Measurements from ENCODE around the gene ERICH4.

ERICH4 gene

DNA sequence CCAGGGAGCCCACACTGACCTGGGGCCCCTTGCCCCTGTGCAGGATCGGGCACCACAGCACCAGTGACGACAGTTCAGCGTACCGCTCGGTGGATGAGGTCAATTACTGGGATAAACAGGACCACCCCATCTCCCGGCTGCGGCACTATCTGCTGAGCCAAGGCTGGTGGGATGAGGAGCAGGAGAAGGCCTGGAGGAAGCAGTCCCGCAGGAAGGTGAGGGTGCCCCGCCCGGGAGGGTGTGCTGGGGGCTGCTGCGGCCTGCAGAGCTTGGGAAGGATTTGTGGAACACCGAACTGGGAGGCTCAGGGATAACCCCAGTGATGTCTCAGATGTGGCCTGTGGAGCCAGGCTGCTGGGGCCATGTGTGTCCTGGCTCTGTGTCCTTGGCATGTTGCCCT is 20.0 kb upstream of the ERICH4 start:
- no peak overlapping the region for H3K4me2 ChIP-seq (ENCODE audit: insufficient read depth, low read length, poor library complexity, severe bottlenecking)
- no peak for DNase-seq (ENCODE audit: low spot score)
- no CpG with 5 or more reads among the region's 12 CpGs for WGBS, 2 donors (ENCODE audit: extremely low coverage in 2 of 2, insufficient read length in 2 of 2, insufficient replicate concordance in 1 of 2)

DNA sequence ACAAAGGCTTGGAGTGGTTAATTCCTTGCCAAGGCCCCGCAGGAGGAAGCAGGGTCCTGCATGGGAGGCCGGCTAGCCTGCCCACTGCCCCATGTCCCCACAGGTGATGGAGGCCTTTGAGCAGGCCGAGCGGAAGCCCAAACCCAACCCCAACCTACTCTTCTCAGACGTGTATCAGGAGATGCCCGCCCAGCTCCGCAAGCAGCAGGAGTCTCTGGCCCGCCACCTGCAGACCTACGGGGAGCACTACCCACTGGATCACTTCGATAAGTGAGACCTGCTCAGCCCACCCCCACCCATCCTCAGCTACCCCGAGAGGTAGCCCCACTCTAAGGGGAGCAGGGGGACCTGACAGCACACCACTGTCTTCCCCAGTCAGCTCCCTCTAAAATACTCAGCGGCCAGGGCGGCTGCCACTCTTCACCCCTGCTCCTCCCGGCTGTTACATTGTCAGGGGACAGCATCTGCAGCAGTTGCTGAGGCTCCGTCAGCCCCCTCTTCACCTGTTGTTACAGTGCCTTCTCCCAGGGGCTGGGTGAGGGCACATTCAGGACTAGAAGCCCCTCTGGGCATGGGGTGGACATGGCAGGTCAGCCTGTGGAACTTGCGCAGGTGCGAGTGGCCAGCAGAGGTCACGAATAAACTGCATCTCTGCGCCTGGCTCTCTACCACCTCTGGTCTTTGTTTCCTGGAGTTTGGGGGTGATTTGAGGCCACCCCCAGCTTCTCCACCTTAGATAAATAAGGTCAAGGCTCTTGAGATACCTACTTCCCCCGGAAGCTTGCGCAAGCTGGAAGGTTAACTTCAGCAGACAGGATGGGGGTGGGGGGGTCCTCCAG is 18.4 kb upstream of the ERICH4 start:
- DNase-seq (ENCODE audit: low spot score) = no peak

More for the DNA sequence above, 20.0 kb upstream of the ERICH4 start:
- no peak overlapping the region for H2BK120ac ChIP-seq (ENCODE audit: low read depth, low read length)
- no peaks in the 10 kb centered on the region for H3K27me3 ChIP-seq (ENCODE audit: control insufficient read depth in 3 of 3, insufficient read depth in 3 of 3, low read depth in 1 of 3, low read length in 3 of 3)
- H3K4me1 ChIP-seq (ENCODE audit: control insufficient read depth in 2 of 2, insufficient read depth in 1 of 2, low read depth in 1 of 2, low read length in 2 of 2) = peaks cover 8 to 13% of the 10 kb centered on the region in 2 donors
- H3K36me3 ChIP-seq (replicated peaks in 1 of 2; ENCODE audit: control insufficient read depth in 2 of 2, insufficient read depth in 2 of 2, low read length in 2 of 2) = peaks cover 29 to 55% of the 10 kb centered on the region in 2 donors
- H2BK12ac ChIP-seq (ENCODE audit: low read length) = no peak overlapping the region
- H4K8ac ChIP-seq (ENCODE audit: low read depth, low read length) = no peak overlapping the region
- H3K9me3 ChIP-seq (replicated peaks in 1 of 2; ENCODE audit: control insufficient read depth in 2 of 2, insufficient read depth in 1 of 2, low read depth in 1 of 2, low read length in 2 of 2) = peaks cover 0 to 2% of the 10 kb centered on the region in 2 donors
- no peak overlapping the region for H2AK5ac ChIP-seq (ENCODE audit: low read depth, low read length)
- no peak overlapping the region for H3K18ac ChIP-seq (ENCODE audit: low read length)
- H3K23ac ChIP-seq (ENCODE audit: low read depth, low read length, poor library complexity) = peak overlapping the region; percentile 17
- H3K27ac ChIP-seq (replicated peaks; ENCODE audit: low read length) = no peak overlapping the region
- no peak overlapping the region for H3K4me3 ChIP-seq (ENCODE audit: low read length in 2 of 2)
- H3K9ac ChIP-seq (ENCODE audit: low read depth, low read length, poor library complexity) = no peak overlapping the region
- H3K79me1 ChIP-seq (ENCODE audit: low read depth, low read length) = peaks cover 5% of the 10 kb centered on the region
- no peak overlapping the region for H3K4ac ChIP-seq (ENCODE audit: low read length)
- H2BK15ac ChIP-seq (ENCODE audit: low read length) = no peak overlapping the region
- no peak overlapping the region for H2AFZ ChIP-seq (ENCODE audit: low read length)
- H3K14ac ChIP-seq (ENCODE audit: low read length) = no peak overlapping the region
- no peak overlapping the region for H4K91ac ChIP-seq (ENCODE audit: low read depth, low read length, poor library complexity)
- H2BK5ac ChIP-seq (ENCODE audit: low read length) = no peak overlapping the region

DNA sequence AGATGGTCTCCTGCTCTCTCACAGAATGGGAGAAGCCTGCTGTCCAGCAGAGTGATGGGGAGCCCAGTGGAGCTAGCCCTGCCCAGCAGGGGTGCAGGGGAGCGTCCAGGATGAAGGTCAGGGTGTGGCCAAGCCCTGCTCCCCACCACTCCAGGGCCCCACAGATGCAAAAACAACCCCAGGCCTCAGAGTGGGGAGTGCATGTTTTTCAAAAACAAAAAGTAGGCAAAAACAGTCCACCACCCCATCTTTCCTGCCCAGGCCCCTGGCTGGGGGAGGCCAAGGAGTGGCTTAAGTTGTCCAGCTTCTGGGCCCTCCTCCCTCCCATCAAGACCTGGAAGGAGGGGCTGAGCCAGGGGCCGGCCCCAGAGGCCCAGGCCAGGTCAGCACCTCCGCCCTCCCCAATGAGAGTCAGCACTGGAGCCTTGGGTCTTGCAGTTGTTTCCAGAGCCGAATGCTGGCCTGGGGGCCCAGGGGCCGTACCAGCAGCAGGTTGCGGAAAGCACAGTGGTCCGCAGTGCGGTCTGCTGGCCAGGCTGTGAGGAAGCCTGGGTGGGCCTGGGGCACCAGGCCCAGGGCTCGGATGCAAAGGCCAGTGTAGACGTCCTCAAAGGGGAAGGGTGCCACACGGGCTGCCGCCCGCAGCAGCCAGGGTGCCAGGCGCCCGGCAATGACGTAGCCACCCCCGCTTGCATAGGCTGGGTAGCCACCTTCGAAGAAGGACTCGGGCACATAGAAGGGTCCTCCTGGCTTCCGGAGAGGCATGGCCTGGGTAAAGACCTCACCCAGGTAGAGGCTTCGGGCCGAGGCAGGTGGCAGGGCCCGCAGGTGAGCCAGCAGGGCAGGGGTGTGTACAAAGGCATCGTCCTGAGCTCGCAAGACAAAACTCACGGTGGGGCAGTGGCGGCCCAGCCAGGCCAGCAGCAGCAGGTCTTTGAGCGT is 17.5 kb upstream of the ERICH4 start:
- no peak overlapping the region for H2BK5ac ChIP-seq (ENCODE audit: low read length)
- peak overlapping the region; percentile 93 for H3K23ac ChIP-seq (ENCODE audit: low read depth, low read length, poor library complexity)
- DNase-seq (ENCODE audit: low spot score) = no peak
- peaks cover 13 to 19% of the 10 kb centered on the region in 2 donors for H3K4me1 ChIP-seq (ENCODE audit: control insufficient read depth in 2 of 2, insufficient read depth in 1 of 2, low read depth in 1 of 2, low read length in 2 of 2)
- peaks cover 20 to 40% of the 10 kb centered on the region in 2 donors for H3K36me3 ChIP-seq (replicated peaks in 1 of 2; ENCODE audit: control insufficient read depth in 2 of 2, insufficient read depth in 2 of 2, low read length in 2 of 2)
- H2AFZ ChIP-seq (ENCODE audit: low read length) = no peak overlapping the region
- no CpG with 5 or more reads among the region's 28 CpGs for WGBS, 2 donors (ENCODE audit: extremely low coverage in 2 of 2, insufficient read length in 2 of 2, insufficient replicate concordance in 1 of 2)
- H4K8ac ChIP-seq (ENCODE audit: low read depth, low read length) = no peak overlapping the region
- H2AK5ac ChIP-seq (ENCODE audit: low read depth, low read length) = peak overlapping the region; percentile 86
- peak overlapping the region; percentile 72 for H2BK120ac ChIP-seq (ENCODE audit: low read depth, low read length)
- H3K18ac ChIP-seq (ENCODE audit: low read length) = no peak overlapping the region
- no peak overlapping the region for H2BK12ac ChIP-seq (ENCODE audit: low read length)
- H3K27me3 ChIP-seq (ENCODE audit: control insufficient read depth in 3 of 3, insufficient read depth in 3 of 3, low read depth in 1 of 3, low read length in 3 of 3) = no peaks in the 10 kb centered on the region
- H3K79me1 ChIP-seq (ENCODE audit: low read depth, low read length) = peaks cover 5% of the 10 kb centered on the region
- no peak overlapping the region for H3K27ac ChIP-seq (replicated peaks; ENCODE audit: low read length)
- no peak overlapping the region for H3K14ac ChIP-seq (ENCODE audit: low read length)
- peak overlapping the region; percentile 77 for H3K9ac ChIP-seq (ENCODE audit: low read depth, low read length, poor library complexity)
- no peak overlapping the region for H3K4me2 ChIP-seq (ENCODE audit: insufficient read depth, low read length, poor library complexity, severe bottlenecking)
- H2BK15ac ChIP-seq (ENCODE audit: low read length) = no peak overlapping the region
- H3K9me3 ChIP-seq (replicated peaks in 1 of 2; ENCODE audit: control insufficient read depth in 2 of 2, insufficient read depth in 1 of 2, low read depth in 1 of 2, low read length in 2 of 2) = no peaks in the 10 kb centered on the region
- no peak overlapping the region for H4K91ac ChIP-seq (ENCODE audit: low read depth, low read length, poor library complexity)
- H3K4me3 ChIP-seq (ENCODE audit: low read length in 2 of 2) = no peak overlapping the region
- H3K4ac ChIP-seq (ENCODE audit: low read length) = no peak overlapping the region

More for the DNA sequence above, 18.4 kb upstream of the ERICH4 start:
- Histone ChIP-seq H4K91ac (ENCODE audit: low read depth, low read length, poor library complexity) (no peak overlapping the region), H3K9ac (ENCODE audit: low read depth, low read length, poor library complexity) (peak overlapping the region; percentile 3), H2BK5ac (ENCODE audit: low read length) (no peak overlapping the region), H3K4me1 (ENCODE audit: control insufficient read depth in 2 of 2, insufficient read depth in 1 of 2, low read depth in 1 of 2, low read length in 2 of 2) (peaks cover 13 to 19% of the 10 kb centered on the region in 2 donors), H2BK15ac (ENCODE audit: low read length) (no peak overlapping the region), H3K79me1 (ENCODE audit: low read depth, low read length) (peaks cover 5% of the 10 kb centered on the region), H3K36me3 (replicated peaks in 1 of 2; ENCODE audit: control insufficient read depth in 2 of 2, insufficient read depth in 2 of 2, low read length in 2 of 2) (peaks cover 25 to 48% of the 10 kb centered on the region in 2 donors), H3K9me3 (replicated peaks in 1 of 2; ENCODE audit: control insufficient read depth in 2 of 2, insufficient read depth in 1 of 2, low read depth in 1 of 2, low read length in 2 of 2) (no peaks in the 10 kb centered on the region), H3K14ac (ENCODE audit: low read length) (no peak overlapping the region), H2AFZ (ENCODE audit: low read length) (no peak overlapping the region), H3K4me3 (ENCODE audit: low read length in 2 of 2) (no peak overlapping the region), H3K27ac (replicated peaks; ENCODE audit: low read length) (no peak overlapping the region), H3K18ac (ENCODE audit: low read length) (no peak overlapping the region), H3K4me2 (ENCODE audit: insufficient read depth, low read length, poor library complexity, severe bottlenecking) (no peak overlapping the region), H4K8ac (ENCODE audit: low read depth, low read length) (no peak overlapping the region), H2BK12ac (ENCODE audit: low read length) (no peak overlapping the region), H3K23ac (ENCODE audit: low read depth, low read length, poor library complexity) (peak overlapping the region; percentile 0), H2AK5ac (ENCODE audit: low read depth, low read length) (no peak overlapping the region), H3K4ac (ENCODE audit: low read length) (no peak overlapping the region), H2BK120ac (ENCODE audit: low read depth, low read length) (no peak overlapping the region), H3K27me3 (ENCODE audit: control insufficient read depth in 3 of 3, insufficient read depth in 3 of 3, low read depth in 1 of 3, low read length in 3 of 3) (no peaks in the 10 kb centered on the region)
- WGBS, 2 donors (ENCODE audit: extremely low coverage in 2 of 2, insufficient read length in 2 of 2, insufficient replicate concordance in 1 of 2) = no CpG with 5 or more reads among the region's 21 CpGs

Measured in neuronal stem cell (in vitro differentiated cells).